Measurements from ENCODE around the gene THAP2. TPM values are rescaled to one million over a fixed set of nuclear protein-coding genes. Genes with fewer than 3 reads are reported as not detected.
A peak's percentile ranks its signal among the peaks of the same experiment; 100 is the strongest.
"Not testable (repeated sequence)": the region's sequence is repeated elsewhere in the genome, so short reads cannot be mapped to it uniquely, and the experiment has no call there.

The THAP2 gene
- total and polyA plus RNA-seq, 2 donors = 6.1 to 9.8 TPM

- Histone ChIP-seq H3K4me3 (ENCODE audit: low read length in 2 of 2) (no peak overlapping the region), H3K4me1 (ENCODE audit: control insufficient read depth in 2 of 2, insufficient read depth in 2 of 2, low read length in 2 of 2) (peaks cover 2 to 19% of the 10 kb centered on the region in 2 donors)
- 94% methylated on average over 5 of the region's 5 CpGs for WGBS
Measured at GRCh38 chr12:71688961-71689570, 25.0 kb downstream of the THAP2 start.

GRCh38 chr12:71691504-71692129, 27.5 kb downstream of the THAP2 start:
- DNase-seq (ENCODE audit: low read depth in 6 of 9, low spot score in 9 of 9) = no peak
- WGBS = 92% methylated on average over 4 of the region's 4 CpGs
- Histone ChIP-seq H3K9me3 (ENCODE audit: control insufficient read depth in 2 of 2, insufficient read depth in 1 of 2, low read length in 1 of 2) (no peaks in the 10 kb centered on the region), H3K27ac (ENCODE audit: low read depth in 1 of 2, low read length in 1 of 2) (no peak overlapping the region), H3K4me3 (ENCODE audit: low read length in 2 of 2) (no peak overlapping the region), H3K4me1 (ENCODE audit: control insufficient read depth in 2 of 2, insufficient read depth in 2 of 2, low read length in 2 of 2) (peaks cover 2 to 13% of the 10 kb centered on the region in 2 donors), H3K27me3 (ENCODE audit: control insufficient read depth in 2 of 2, insufficient read depth in 1 of 2, low read length in 1 of 2) (no peaks in the 10 kb centered on the region), H3K36me3 (ENCODE audit: control insufficient read depth in 2 of 2, insufficient read depth in 2 of 2, low read length in 1 of 2) (peaks cover 0 to 4% of the 10 kb centered on the region in 2 donors)

More at GRCh38 chr12:71688961-71689570, 25.0 kb downstream of the THAP2 start:
- Histone ChIP-seq H3K27me3 (ENCODE audit: control insufficient read depth in 2 of 2, insufficient read depth in 1 of 2, low read length in 1 of 2) (no peaks in the 10 kb centered on the region), H3K27ac (ENCODE audit: low read depth in 1 of 2, low read length in 1 of 2) (no peak overlapping the region), H3K9me3 (ENCODE audit: control insufficient read depth in 2 of 2, insufficient read depth in 1 of 2, low read length in 1 of 2) (no peaks in the 10 kb centered on the region), H3K36me3 (ENCODE audit: control insufficient read depth in 2 of 2, insufficient read depth in 2 of 2, low read length in 1 of 2) (peaks cover 0 to 4% of the 10 kb centered on the region in 2 donors)
- DNase-seq (ENCODE audit: low read depth in 6 of 9, low spot score in 9 of 9) = no peak

GRCh38 chr12:71693126-71693525, 29.0 kb downstream of the THAP2 start:
- Histone ChIP-seq H3K27me3 (ENCODE audit: control insufficient read depth in 2 of 2, insufficient read depth in 1 of 2, low read length in 1 of 2) (no peaks in the 10 kb centered on the region), H3K9me3 (ENCODE audit: control insufficient read depth in 2 of 2, insufficient read depth in 1 of 2, low read length in 1 of 2) (no peaks in the 10 kb centered on the region), H3K27ac (ENCODE audit: low read depth in 1 of 2, low read length in 1 of 2) (no peak overlapping the region), H3K4me3 (ENCODE audit: low read length in 2 of 2) (no peak overlapping the region), H3K36me3 (ENCODE audit: control insufficient read depth in 2 of 2, insufficient read depth in 2 of 2, low read length in 1 of 2) (peaks cover 0 to 13% of the 10 kb centered on the region in 2 donors), H3K4me1 (ENCODE audit: control insufficient read depth in 2 of 2, insufficient read depth in 2 of 2, low read length in 2 of 2) (peaks cover 0 to 6% of the 10 kb centered on the region in 2 donors)
- 96% methylated on average over 7 of the region's 7 CpGs for WGBS
- no peak for DNase-seq (ENCODE audit: low read depth in 6 of 9, low spot score in 9 of 9)

- WGBS = 88% methylated on average over 5 of the region's 5 CpGs
- H3K9me3 ChIP-seq (ENCODE audit: control insufficient read depth in 2 of 2, insufficient read depth in 1 of 2, low read length in 1 of 2); H3K27ac ChIP-seq (ENCODE audit: low read depth in 1 of 2, low read length in 1 of 2); H3K27me3 ChIP-seq (ENCODE audit: control insufficient read depth in 2 of 2, insufficient read depth in 1 of 2, low read length in 1 of 2); H3K4me3 ChIP-seq (ENCODE audit: low read length in 2 of 2); H3K4me1 ChIP-seq (ENCODE audit: control insufficient read depth in 2 of 2, insufficient read depth in 2 of 2, low read length in 2 of 2); DNase-seq (ENCODE audit: low read depth in 6 of 9, low spot score in 9 of 9): not testable (repeated sequence)
- H3K36me3 ChIP-seq (ENCODE audit: control insufficient read depth in 2 of 2, insufficient read depth in 2 of 2, low read length in 1 of 2) = peaks cover 2 to 19% of the 10 kb centered on the region in 2 donors
Measured at GRCh38 chr12:71693651-71694050, 29.6 kb downstream of the THAP2 start.

GRCh38 chr12:71694099-71694820, 30.2 kb downstream of the THAP2 start:
- 98% methylated on average over 1 of the region's 1 CpG for WGBS
- Histone ChIP-seq H3K9me3 (ENCODE audit: control insufficient read depth in 2 of 2, insufficient read depth in 1 of 2, low read length in 1 of 2) (no peaks in the 10 kb centered on the region), H3K27ac (ENCODE audit: low read depth in 1 of 2, low read length in 1 of 2) (peak overlapping the region in 1 of 2 donors; percentile 31), H3K36me3 (ENCODE audit: control insufficient read depth in 2 of 2, insufficient read depth in 2 of 2, low read length in 1 of 2) (peaks cover 2 to 25% of the 10 kb centered on the region in 2 donors), H3K4me3 (ENCODE audit: low read length in 2 of 2) (no peak overlapping the region), H3K27me3 (ENCODE audit: control insufficient read depth in 2 of 2, insufficient read depth in 1 of 2, low read length in 1 of 2) (no peaks in the 10 kb centered on the region), H3K4me1 (ENCODE audit: control insufficient read depth in 2 of 2, insufficient read depth in 2 of 2, low read length in 2 of 2) (no peaks in the 10 kb centered on the region)
- no peak for DNase-seq (ENCODE audit: low read depth in 6 of 9, low spot score in 9 of 9)

GRCh38 chr12:71695782-71696181, 31.7 kb downstream of the THAP2 start:
- H3K9me3 ChIP-seq (ENCODE audit: control insufficient read depth in 2 of 2, insufficient read depth in 1 of 2, low read length in 1 of 2) = no peaks in the 10 kb centered on the region
- WGBS = 99% methylated on average over 1 of the region's 1 CpG
- H3K36me3 ChIP-seq (ENCODE audit: control insufficient read depth in 2 of 2, insufficient read depth in 2 of 2, low read length in 1 of 2) = peaks cover 4 to 36% of the 10 kb centered on the region in 2 donors
- no peak for DNase-seq (ENCODE audit: low read depth in 6 of 9, low spot score in 9 of 9)
- H3K27me3 ChIP-seq (ENCODE audit: control insufficient read depth in 2 of 2, insufficient read depth in 1 of 2, low read length in 1 of 2) = no peaks in the 10 kb centered on the region
- no peak overlapping the region for H3K4me3 ChIP-seq (ENCODE audit: low read length in 2 of 2)
- no peaks in the 10 kb centered on the region for H3K4me1 ChIP-seq (ENCODE audit: control insufficient read depth in 2 of 2, insufficient read depth in 2 of 2, low read length in 2 of 2)
- no peak overlapping the region for H3K27ac ChIP-seq (ENCODE audit: low read depth in 1 of 2, low read length in 1 of 2)

GRCh38 chr12:71702181-71702580, 38.1 kb downstream of the THAP2 start:
- DNase-seq (ENCODE audit: low read depth in 6 of 9, low spot score in 9 of 9); H3K27me3 ChIP-seq (ENCODE audit: control insufficient read depth in 2 of 2, insufficient read depth in 1 of 2, low read length in 1 of 2); H3K9me3 ChIP-seq (ENCODE audit: control insufficient read depth in 2 of 2, insufficient read depth in 1 of 2, low read length in 1 of 2); H3K27ac ChIP-seq (ENCODE audit: low read depth in 1 of 2, low read length in 1 of 2); H3K4me3 ChIP-seq (ENCODE audit: low read length in 2 of 2); H3K4me1 ChIP-seq (ENCODE audit: control insufficient read depth in 2 of 2, insufficient read depth in 2 of 2, low read length in 2 of 2): not testable (repeated sequence)
- H3K36me3 ChIP-seq (ENCODE audit: control insufficient read depth in 2 of 2, insufficient read depth in 2 of 2, low read length in 1 of 2) = peaks cover 6 to 43% of the 10 kb centered on the region in 2 donors
- WGBS = 96% methylated on average over 8 of the region's 8 CpGs

GRCh38 chr12:71702590-71702989, 38.5 kb downstream of the THAP2 start:
- Histone ChIP-seq H3K4me1 (ENCODE audit: control insufficient read depth in 2 of 2, insufficient read depth in 2 of 2, low read length in 2 of 2) (no peaks in the 10 kb centered on the region), H3K4me3 (ENCODE audit: low read length in 2 of 2) (no peak overlapping the region), H3K27ac (ENCODE audit: low read depth in 1 of 2, low read length in 1 of 2) (no peak overlapping the region), H3K27me3 (ENCODE audit: control insufficient read depth in 2 of 2, insufficient read depth in 1 of 2, low read length in 1 of 2) (no peaks in the 10 kb centered on the region), H3K9me3 (ENCODE audit: control insufficient read depth in 2 of 2, insufficient read depth in 1 of 2, low read length in 1 of 2) (no peaks in the 10 kb centered on the region), H3K36me3 (ENCODE audit: control insufficient read depth in 2 of 2, insufficient read depth in 2 of 2, low read length in 1 of 2) (peaks cover 6 to 40% of the 10 kb centered on the region in 2 donors)
- DNase-seq (ENCODE audit: low read depth in 6 of 9, low spot score in 9 of 9) = no peak
- WGBS = 97% methylated on average over 5 of the region's 5 CpGs

GRCh38 chr12:71703206-71703605, 39.1 kb downstream of the THAP2 start:
- WGBS = 92% methylated on average over 2 of the region's 2 CpGs
- no peak for DNase-seq (ENCODE audit: low read depth in 6 of 9, low spot score in 9 of 9)
- Histone ChIP-seq H3K27ac (ENCODE audit: low read depth in 1 of 2, low read length in 1 of 2) (peak overlapping the region in 1 of 2 donors; percentile 2), H3K27me3 (ENCODE audit: control insufficient read depth in 2 of 2, insufficient read depth in 1 of 2, low read length in 1 of 2) (no peaks in the 10 kb centered on the region), H3K36me3 (ENCODE audit: control insufficient read depth in 2 of 2, insufficient read depth in 2 of 2, low read length in 1 of 2) (peaks cover 6 to 34% of the 10 kb centered on the region in 2 donors), H3K4me1 (ENCODE audit: control insufficient read depth in 2 of 2, insufficient read depth in 2 of 2, low read length in 2 of 2) (no peaks in the 10 kb centered on the region), H3K9me3 (ENCODE audit: control insufficient read depth in 2 of 2, insufficient read depth in 1 of 2, low read length in 1 of 2) (no peaks in the 10 kb centered on the region), H3K4me3 (ENCODE audit: low read length in 2 of 2) (no peak overlapping the region)

All from thymus (tissue), 11 donors.